Measurements from ENCODE around the gene MRS2. TPM values are rescaled to one million over a fixed set of nuclear protein-coding genes. Genes with fewer than 3 reads are reported as not detected.

MRS2 gene
- total RNA-seq, 4 donors from 2014 or later, result 24.5 to 30.7 (median 25.5) TPM

GRCh38 chr6:24455061-24455460, 52.3 kb downstream of the MRS2 start:
- WGBS, result 93% methylated on average over 4 of the region's 4 CpGs
- no peak overlapping the region for H3K4me3 ChIP-seq
- DNase-seq (ENCODE audit: extremely low spot score), result no peak
- H3K27ac ChIP-seq (replicated peaks in 1 of 4), result no peak overlapping the region
- no peaks in the 10 kb centered on the region for H3K4me1 ChIP-seq
- TF ChIP-seq POLR2A (IDR thresholded peaks at IDR 0.05; ENCODE audit: low read depth), result no peak
- no peak for TF ChIP-seq EP300 (IDR thresholded peaks at IDR 0.05)
- no peak for TF ChIP-seq POLR2AphosphoS5 (IDR thresholded peaks at IDR 0.05)
- no peak for TF ChIP-seq CTCF (IDR thresholded peaks at IDR 0.05)
- no peaks in the 10 kb centered on the region for H3K27me3 ChIP-seq
- intact Hi-C loops (cut with DNase I), result no loop called here
- H3K9me3 ChIP-seq, result no peaks in the 10 kb centered on the region
- H3K36me3 ChIP-seq, result peaks cover 0 to 9% (median 3%) of the 10 kb centered on the region in 4 donors

DNA sequence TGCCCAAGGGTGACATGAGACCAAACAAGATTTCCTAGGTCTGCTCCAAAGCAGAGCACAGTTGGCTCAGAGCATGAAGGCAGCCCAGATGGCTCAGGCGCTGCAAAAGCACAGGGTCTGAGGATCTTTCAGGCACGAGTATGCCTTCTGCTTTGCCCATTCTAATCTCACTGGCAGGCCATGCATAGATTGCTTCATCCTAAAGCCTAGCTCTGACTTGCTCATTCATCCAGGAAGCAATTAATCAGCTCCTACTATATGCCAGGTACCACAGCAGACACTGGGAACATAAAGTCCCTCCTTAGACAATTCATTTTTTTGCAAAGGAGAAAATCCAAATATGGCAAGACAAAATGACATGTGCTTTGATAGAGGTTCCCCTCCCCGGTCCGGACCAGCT, 55.4 kb downstream of the MRS2 start:
- Histone ChIP-seq H3K27ac (replicated peaks in 1 of 4) (no peak overlapping the region), H3K4me3 (no peak overlapping the region), H3K4me1 (no peaks in the 10 kb centered on the region), H3K36me3 (peaks cover 0 to 12% (median 3%) of the 10 kb centered on the region in 4 donors), H3K27me3 (no peaks in the 10 kb centered on the region), H3K9me3 (no peaks in the 10 kb centered on the region)
- intact Hi-C loops (cut with DNase I), result no loop called here
- TF ChIP-seq EP300 (IDR thresholded peaks at IDR 0.05) (no peak), POLR2A (IDR thresholded peaks at IDR 0.05; ENCODE audit: low read depth) (no peak), CTCF (IDR thresholded peaks at IDR 0.05) (no peak), POLR2AphosphoS5 (IDR thresholded peaks at IDR 0.05) (no peak)
- no peak for DNase-seq (ENCODE audit: extremely low spot score)
- 82% methylated on average over 4 of the region's 4 CpGs for WGBS

DNA sequence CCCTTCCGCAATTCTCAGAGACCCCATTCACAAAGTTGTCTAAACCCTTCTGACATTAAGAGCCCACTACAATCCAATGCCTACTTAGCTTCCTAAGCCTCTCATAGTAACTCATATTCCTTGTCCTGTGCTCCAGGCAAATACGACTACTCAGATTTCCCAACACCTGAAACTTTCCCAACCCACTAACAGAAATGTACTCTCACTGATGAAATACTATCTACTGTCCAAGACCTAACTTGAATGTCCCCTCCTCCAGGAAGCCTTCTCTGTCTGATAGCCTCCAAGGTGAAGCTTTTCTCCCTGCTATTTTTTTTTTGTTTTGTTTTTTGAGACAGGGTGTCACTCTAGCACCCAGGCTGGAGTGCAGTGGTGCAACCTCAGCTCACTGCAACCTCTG, 56.2 kb downstream of the MRS2 start:
- H3K36me3 ChIP-seq, result peaks cover 0 to 12% (median 2%) of the 10 kb centered on the region in 4 donors
- no peak for TF ChIP-seq EP300 (IDR thresholded peaks at IDR 0.05)
- no peaks in the 10 kb centered on the region for H3K4me1 ChIP-seq
- DNase-seq (ENCODE audit: extremely low spot score), result no peak
- no peaks in the 10 kb centered on the region for H3K27me3 ChIP-seq
- WGBS, result 98% methylated on average over 2 of the region's 2 CpGs
- intact Hi-C loops (cut with DNase I), result no loop called here
- no peaks in the 10 kb centered on the region for H3K9me3 ChIP-seq
- no peak overlapping the region for H3K27ac ChIP-seq (replicated peaks in 1 of 4)
- no peak overlapping the region for H3K4me3 ChIP-seq

- 80% methylated on average over 4 of the region's 4 CpGs for WGBS
- intact Hi-C loops (cut with DNase I), result no loop called here
- no peak for TF ChIP-seq CTCF (IDR thresholded peaks at IDR 0.05)
- no peak for TF ChIP-seq POLR2AphosphoS5 (IDR thresholded peaks at IDR 0.05)
- no peak for TF ChIP-seq EP300 (IDR thresholded peaks at IDR 0.05)
- no peak for TF ChIP-seq POLR2A (IDR thresholded peaks at IDR 0.05; ENCODE audit: low read depth)
- Histone ChIP-seq H3K36me3 (peaks cover 0 to 15% (median 1%) of the 10 kb centered on the region in 4 donors), H3K4me1 (no peaks in the 10 kb centered on the region), H3K4me3 (no peak overlapping the region), H3K9me3 (no peaks in the 10 kb centered on the region), H3K27ac (replicated peaks in 1 of 4) (no peak overlapping the region), H3K27me3 (no peaks in the 10 kb centered on the region)
- peak; percentile 64 for DNase-seq (ENCODE audit: extremely low spot score)
Measured at GRCh38 chr6:24460966-24461365, 58.2 kb downstream of the MRS2 start.

DNA sequence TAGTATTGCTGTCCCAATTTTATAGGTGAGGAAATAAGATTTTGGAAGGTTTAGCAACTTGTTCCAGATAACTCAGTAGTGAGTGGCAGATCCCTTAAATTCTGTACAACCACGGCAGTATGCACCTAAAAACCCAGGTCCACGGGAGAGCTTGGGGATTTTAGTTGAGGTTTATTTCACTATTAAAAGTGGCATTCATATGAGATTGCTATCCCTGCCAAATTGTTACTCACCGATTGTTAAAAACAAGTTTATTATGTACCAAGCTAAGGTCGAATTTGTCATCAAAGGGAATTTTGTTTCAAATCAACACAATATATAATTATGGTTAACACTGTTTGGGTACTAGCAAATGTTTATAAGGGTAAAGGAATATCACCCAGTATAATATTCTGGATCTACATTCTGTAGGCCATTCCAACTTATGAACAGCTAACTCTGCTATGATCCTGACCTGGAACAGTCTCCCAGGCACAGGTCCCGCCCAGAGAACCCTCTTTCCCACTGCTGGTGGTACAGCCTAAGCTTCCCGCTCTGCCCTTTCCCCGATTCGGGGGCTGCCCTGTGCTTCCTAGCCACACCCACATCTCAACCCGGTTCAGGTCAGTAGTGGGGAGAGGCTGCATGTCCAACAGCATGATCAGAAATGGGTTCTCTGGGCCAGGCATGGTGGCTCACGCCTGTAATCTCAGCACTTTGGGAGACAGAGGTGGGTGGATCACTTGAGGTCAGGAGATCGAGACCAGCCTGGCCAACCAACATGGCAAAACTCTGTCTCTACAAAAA, 61.7 kb downstream of the MRS2 start:
- TF ChIP-seq EP300 (IDR thresholded peaks at IDR 0.05), result no peak
- TF ChIP-seq CTCF (IDR thresholded peaks at IDR 0.05), result no peak
- TF ChIP-seq POLR2A (IDR thresholded peaks at IDR 0.05; ENCODE audit: low read depth), result no peak
- no peak for TF ChIP-seq POLR2AphosphoS5 (IDR thresholded peaks at IDR 0.05)
- H3K4me3 ChIP-seq, result no peak overlapping the region
- WGBS, result 93% methylated on average over 10 of the region's 11 CpGs
- peaks cover 0 to 18% (median 0%) of the 10 kb centered on the region in 4 donors for H3K36me3 ChIP-seq
- intact Hi-C loops (cut with DNase I), result no loop called here
- H3K9me3 ChIP-seq, result no peaks in the 10 kb centered on the region
- no peak overlapping the region for H3K27ac ChIP-seq (replicated peaks in 1 of 4)
- peak; percentile 78 for DNase-seq (ENCODE audit: extremely low spot score)
- no peaks in the 10 kb centered on the region for H3K4me1 ChIP-seq
- no peaks in the 10 kb centered on the region for H3K27me3 ChIP-seq
